ENCODE results near the gene PRSS2. TPM values are rescaled to one million over a fixed set of nuclear protein-coding genes. Genes with fewer than 3 reads are reported as not detected.
"Not testable (repeated sequence)": the region's sequence is repeated elsewhere in the genome, so short reads cannot be mapped to it uniquely, and the experiment has no call there.

Gene PRSS2
- total RNA-seq, 4 donors from 2014 or later: 2.5 to 78.0 (median 12.0) TPM

- H3K27ac ChIP-seq: no peak overlapping the region
- no peaks in the 10 kb centered on the region for H3K36me3 ChIP-seq
- H3K9me3 ChIP-seq: no peaks in the 10 kb centered on the region
- 65 to 83% methylated on average over 3 to 5 of the region's 5 CpGs for WGBS, 2 donors
- H3K4me3 ChIP-seq: no peak overlapping the region
- no peak for DNase-seq (ENCODE audit: low spot score in 2 of 2)
- H3K27me3 ChIP-seq: no peaks in the 10 kb centered on the region
- H3K4me1 ChIP-seq: no peaks in the 10 kb centered on the region
- TF ChIP-seq EP300 (IDR thresholded peaks at IDR 0.05): no peak
- no peak for TF ChIP-seq POLR2A (IDR thresholded peaks at IDR 0.05)
- TF ChIP-seq CTCF (IDR thresholded peaks at IDR 0.05): no peak
These were observed 30.0 kb upstream of the PRSS2 start for GRCh38 chr7:142740786-142741185.

- not testable (repeated sequence) for H3K27ac ChIP-seq, H3K27me3 ChIP-seq
These were observed 28.8 kb upstream of the PRSS2 start for GRCh38 chr7:142741932-142742331.

GRCh38 chr7:142745091-142745635, 25.6 kb upstream of the PRSS2 start:
- WGBS, 2 donors: 79 to 81% methylated on average over 1 of the region's 1 CpG
- TF ChIP-seq CTCF (IDR thresholded peaks at IDR 0.05): no peak
- TF ChIP-seq EP300 (IDR thresholded peaks at IDR 0.05): no peak
- no peak for TF ChIP-seq POLR2A (IDR thresholded peaks at IDR 0.05)
- DNase-seq (ENCODE audit: low spot score in 2 of 2): no peak
- Histone ChIP-seq H3K27me3 (no peaks in the 10 kb centered on the region), H3K4me3 (no peak overlapping the region), H3K9me3 (no peaks in the 10 kb centered on the region), H3K4me1 (no peaks in the 10 kb centered on the region), H3K27ac (no peak overlapping the region), H3K36me3 (no peaks in the 10 kb centered on the region)

More at GRCh38 chr7:142741932-142742331, 28.8 kb upstream of the PRSS2 start:
- H3K4me3 ChIP-seq; H3K4me1 ChIP-seq; H3K9me3 ChIP-seq; DNase-seq (ENCODE audit: low spot score in 2 of 2); H3K36me3 ChIP-seq: not testable (repeated sequence)

GRCh38 chr7:142745745-142746144, 25.0 kb upstream of the PRSS2 start:
- H3K4me3 ChIP-seq: no peak overlapping the region
- H3K4me1 ChIP-seq: no peaks in the 10 kb centered on the region
- no peaks in the 10 kb centered on the region for H3K9me3 ChIP-seq
- H3K27me3 ChIP-seq: no peaks in the 10 kb centered on the region
- 59 to 62% methylated on average over 4 of the region's 4 CpGs for WGBS, 2 donors
- TF ChIP-seq CTCF (IDR thresholded peaks at IDR 0.05) (no peak), POLR2A (IDR thresholded peaks at IDR 0.05) (no peak), EP300 (IDR thresholded peaks at IDR 0.05) (no peak)
- no peak overlapping the region for H3K27ac ChIP-seq
- DNase-seq (ENCODE audit: low spot score in 2 of 2): no peak
- no peaks in the 10 kb centered on the region for H3K36me3 ChIP-seq

- peak in 1 of 2 donors; percentile 1 for DNase-seq (ENCODE audit: low spot score in 2 of 2)
- H3K27me3 ChIP-seq: no peaks in the 10 kb centered on the region
- H3K9me3 ChIP-seq: no peaks in the 10 kb centered on the region
- H3K27ac ChIP-seq: no peak overlapping the region
- 72 to 82% methylated on average over 3 of the region's 3 CpGs for whole genome bisulfite sequencing, 2 donors
- H3K36me3 ChIP-seq: no peaks in the 10 kb centered on the region
- TF ChIP-seq POLR2A (IDR thresholded peaks at IDR 0.05) (no peak), EP300 (IDR thresholded peaks at IDR 0.05) (no peak), CTCF (IDR thresholded peaks at IDR 0.05) (no peak)
- no peak overlapping the region for H3K4me3 ChIP-seq
- H3K4me1 ChIP-seq: no peaks in the 10 kb centered on the region
These were observed 24.5 kb upstream of the PRSS2 start for GRCh38 chr7:142746264-142746663.

GRCh38 chr7:142748410-142748809, 22.4 kb upstream of the PRSS2 start:
- H3K27ac ChIP-seq; H3K27me3 ChIP-seq; H3K4me1 ChIP-seq; H3K4me3 ChIP-seq; H3K36me3 ChIP-seq; H3K9me3 ChIP-seq; DNase-seq (ENCODE audit: low spot score in 2 of 2): not testable (repeated sequence)
- WGBS, 2 donors: 93 to 94% methylated on average over 2 of the region's 2 CpGs

Measured in tibial nerve (tissue), 4 donors.